Glutamatergic neuron (in vitro differentiated cells): ENCODE results near the gene SNPH. TPM values are rescaled to one million over a fixed set of nuclear protein-coding genes. Genes with fewer than 3 reads are reported as not detected.

ENCODE experiments used
- DNase-seq: peaks from one replicate; pipeline ENCODE4 v3.0.0; 2022
- H3K27ac Mint-ChIP-seq: one replicate; pipeline ENCODE4 v1.8.0; 2020; ENCODE audit warnings: mild to moderate bottlenecking, mixed read lengths, inconsistent platforms; ENCODE audit not compliant: unreplicated experiment
- H3K27me3 Mint-ChIP-seq: one replicate; pipeline ENCODE4 v1.8.0; 2020; ENCODE audit warnings: mild to moderate bottlenecking, moderate library complexity, mixed read lengths, inconsistent platforms; ENCODE audit not compliant: unreplicated experiment
- H3K36me3 Mint-ChIP-seq: one replicate; pipeline ENCODE4 v1.8.0; 2020; ENCODE audit warnings: mild to moderate bottlenecking, mixed read lengths, inconsistent platforms; ENCODE audit not compliant: unreplicated experiment
- H3K4me1 Mint-ChIP-seq: one replicate; pipeline ENCODE4 v1.8.0; 2020; ENCODE audit warnings: mild to moderate bottlenecking, low read depth, mixed read lengths, inconsistent platforms; ENCODE audit not compliant: unreplicated experiment
- H3K4me3 Mint-ChIP-seq: one replicate; pipeline ENCODE4 v1.8.0; 2020; ENCODE audit warnings: mild to moderate bottlenecking, mixed read lengths, inconsistent platforms; ENCODE audit not compliant: unreplicated experiment
- H3K9me3 Mint-ChIP-seq: one replicate; pipeline ENCODE4 v1.8.0; 2020; ENCODE audit warnings: mild to moderate bottlenecking, moderate library complexity, mixed read lengths, inconsistent platforms; ENCODE audit not compliant: unreplicated experiment
- CTCF ChIP-seq: fragments of 200-600 bp; sonication (generic); IDR thresholded peaks from one replicate; pipeline ENCODE4 v1.5.0; 2021; ENCODE audit not compliant: partially characterized antibody, unreplicated experiment
- total RNA-seq: library from RNA; stranded (reverse); fragmentation: NEBNext Ultra II Directional; extraction: Animal tissue kit (Norgen Biotek cat#: 25700); gene quantifications from one replicate; pipeline ENCODE4 v1.2.1, GENCODE V29; 2021; ENCODE audit not compliant: unreplicated experiment

The SNPH gene
- total RNA-seq, 1 donor from 2014 or later: 34.5 TPM

GRCh38 chr20:1287787-1288569 is 21.9 kb downstream of the SNPH start:
- Mint-ChIP-seq H3K27me3 (peaks cover 2% of the 10 kb centered on the region), H3K9me3 (peaks cover 3% of the 10 kb centered on the region), H3K27ac (no peak overlapping the region), H3K4me3 (no peak overlapping the region), H3K4me1 (peaks cover 19% of the 10 kb centered on the region), H3K36me3 (peaks cover 5% of the 10 kb centered on the region)
- no peak for TF ChIP-seq CTCF
- DNase-seq: no peak

GRCh38 chr20:1291191-1291741 is 25.2 kb downstream of the SNPH start:
- Mint-ChIP-seq H3K4me1 (peaks cover 13% of the 10 kb centered on the region), H3K27me3 (peaks cover 4% of the 10 kb centered on the region), H3K4me3 (no peak overlapping the region), H3K27ac (no peak overlapping the region), H3K9me3 (peaks cover 3% of the 10 kb centered on the region), H3K36me3 (peaks cover 5% of the 10 kb centered on the region)
- TF ChIP-seq CTCF: no peak
- no peak for DNase-seq

GRCh38 chr20:1292620-1293019 is 26.5 kb downstream of the SNPH start:
- Mint-ChIP-seq H3K4me3 (no peak overlapping the region), H3K4me1 (peaks cover 7% of the 10 kb centered on the region)

GRCh38 chr20:1293641-1294379 is 27.7 kb downstream of the SNPH start:
- no peak for TF ChIP-seq CTCF
- H3K4me1 Mint-ChIP-seq: peaks cover 7% of the 10 kb centered on the region
- no peak for DNase-seq
- H3K9me3 Mint-ChIP-seq: peaks cover 3% of the 10 kb centered on the region
- peaks cover 5% of the 10 kb centered on the region for H3K27me3 Mint-ChIP-seq
- no peak overlapping the region for H3K27ac Mint-ChIP-seq
- peaks cover 5% of the 10 kb centered on the region for H3K36me3 Mint-ChIP-seq
- no peak overlapping the region for H3K4me3 Mint-ChIP-seq

More at GRCh38 chr20:1292620-1293019, 26.5 kb downstream of the SNPH start:
- peaks cover 8% of the 10 kb centered on the region for H3K27me3 Mint-ChIP-seq
- H3K9me3 Mint-ChIP-seq: peaks cover 3% of the 10 kb centered on the region
- no peak overlapping the region for H3K27ac Mint-ChIP-seq
- peaks cover 5% of the 10 kb centered on the region for H3K36me3 Mint-ChIP-seq
- no peak for TF ChIP-seq CTCF
- no peak for DNase-seq
